Cardiac muscle cell (in vitro differentiated cells and primary cell): ENCODE measurements around the gene SPACA5. TPM values are rescaled to one million over a fixed set of nuclear protein-coding genes. Genes with fewer than 3 reads are reported as not detected.
A peak's percentile ranks its signal among the peaks of the same experiment; 100 is the strongest.
"Not testable (repeated sequence)": the region's sequence is repeated elsewhere in the genome, so short reads cannot be mapped to it uniquely, and the experiment has no call there.

Source experiments
- DNase-seq, 2 donors: peaks; one replicate each; pipeline versions ENCODE4 v3.0.0 to v3.0.0-alpha.2; 2010 to 2017; ENCODE audit warnings: low read depth in 1 of 2, low spot score in 1 of 2
- H3K27ac ChIP-seq: fragments of 200-600 bp; sonication (generic); 2 replicates; pipeline ENCODE4 v1.5.1; 2016
- H3K27me3 ChIP-seq: fragments of 200-600 bp; sonication (generic); 2 replicates; pipeline ENCODE4 v1.6.0; 2016; ENCODE audit warnings: control low read depth
- H3K36me3 ChIP-seq: fragments of 200-600 bp; sonication (generic); 2 replicates; pipeline ENCODE4 v1.5.1; 2016; ENCODE audit warnings: control low read depth
- H3K4me1 ChIP-seq: fragments of 200-600 bp; sonication (generic); 2 replicates; pipeline ENCODE4 v1.8.1; 2017; ENCODE audit warnings: low read depth, mild to moderate bottlenecking, mixed run types
- H3K4me3 ChIP-seq: fragments of 200-600 bp; sonication (generic); 2 replicates; pipeline ENCODE4 v1.5.1; 2016; ENCODE audit warnings: mild to moderate bottlenecking
- H3K9me3 ChIP-seq: fragments of 200-600 bp; sonication (generic); 2 replicates; pipeline ENCODE4 v1.5.1; 2017; ENCODE audit warnings: low read depth, mild to moderate bottlenecking, control low read depth
- CTCF ChIP-seq: IDR thresholded peaks from 2 replicates; pipeline ENCODE4 v1.5.1; 2012; ENCODE audit warnings: low read depth, mild to moderate bottlenecking, low read length
- polyA plus RNA-seq: library from polyadenylated mRNA; unstranded; fragments of >200 nt; fragmentation: Nextera tagmentation; extraction: Ambion mirVana; gene quantifications from 2 replicates; pipeline ENCODE4 v1.2.1, GENCODE V29; 2016
- total RNA-seq: library from RNA; depleted of rRNA; stranded (reverse); fragments of >200 nt; gene quantifications from 2 replicates; pipeline ENCODE4 v1.2.3, GENCODE V29; 2016

Gene SPACA5
- total and polyA plus RNA-seq, 2 experiments from 2014 or later = not detected

- H3K4me1 ChIP-seq = no peaks in the 10 kb centered on the region
- no peaks in the 10 kb centered on the region for H3K36me3 ChIP-seq
- no peaks in the 10 kb centered on the region for H3K27me3 ChIP-seq
- DNase-seq = no peak
- H3K27ac ChIP-seq = no peak overlapping the region
- TF ChIP-seq CTCF = no peak
- H3K9me3 ChIP-seq = no peaks in the 10 kb centered on the region
- no peak overlapping the region for H3K4me3 ChIP-seq
Observed at GRCh38 chrX:48002319-48002718, 4.5 kb upstream of the SPACA5 start.

- no peaks in the 10 kb centered on the region for H3K4me1 ChIP-seq
- H3K9me3 ChIP-seq = no peaks in the 10 kb centered on the region
- no peaks in the 10 kb centered on the region for H3K27me3 ChIP-seq
- no peaks in the 10 kb centered on the region for H3K36me3 ChIP-seq
- TF ChIP-seq CTCF = no peak
- DNase-seq = no peak
- peak overlapping the region; percentile 68 for H3K4me3 ChIP-seq
- no peak overlapping the region for H3K27ac ChIP-seq
Observed at GRCh38 chrX:48002929-48003328, 3.9 kb upstream of the SPACA5 start.

GRCh38 chrX:48003367-48003757 is 3.4 kb upstream of the SPACA5 start:
- H3K4me3 ChIP-seq = peak overlapping the region; percentile 68
- H3K9me3 ChIP-seq = no peaks in the 10 kb centered on the region
- no peaks in the 10 kb centered on the region for H3K27me3 ChIP-seq
- no peaks in the 10 kb centered on the region for H3K36me3 ChIP-seq
- no peaks in the 10 kb centered on the region for H3K4me1 ChIP-seq
- DNase-seq = no peak
- H3K27ac ChIP-seq = peak overlapping the region; percentile 60
- no peak for TF ChIP-seq CTCF

GRCh38 chrX:48003758-48004457 is 2.9 kb upstream of the SPACA5 start, which contains the start of gene ZNF182:
Gene ZNF182 (minus strand): TSS chrX:48003989. CDS start chrX:48002609, 1,380 bp downstream.
- Histone ChIP-seq H3K4me3 (peak within 1 kb of the TSS; percentile 68), H3K4me1 (no peaks in the 10 kb centered on the region), H3K36me3 (no peaks in the 10 kb centered on the region), H3K9me3 (no peaks in the 10 kb centered on the region), H3K27me3 (no peaks in the 10 kb centered on the region), H3K27ac (peak within 1 kb of the TSS; percentile 86)
- DNase-seq = peak; percentile 91 to 94
- no peak for TF ChIP-seq CTCF

- H3K4me3 ChIP-seq, H3K4me1 ChIP-seq, H3K9me3 ChIP-seq, H3K27me3 ChIP-seq, H3K27ac ChIP-seq, DNase-seq, H3K36me3 ChIP-seq: not testable (repeated sequence)
Observed at GRCh38 chrX:48009445-48009960, 2.7 kb downstream of the SPACA5 start.

- H3K36me3 ChIP-seq, H3K27ac ChIP-seq, DNase-seq, H3K4me1 ChIP-seq, H3K9me3 ChIP-seq, H3K4me3 ChIP-seq, H3K27me3 ChIP-seq: not testable (repeated sequence)
Observed at GRCh38 chrX:48016583-48017310, 10.0 kb downstream of the SPACA5 start.

- not testable (repeated sequence) for H3K36me3 ChIP-seq, H3K9me3 ChIP-seq, H3K27me3 ChIP-seq, H3K4me3 ChIP-seq, H3K4me1 ChIP-seq, DNase-seq, H3K27ac ChIP-seq
Observed at GRCh38 chrX:48019892-48020291, 13.1 kb downstream of the SPACA5 start.

- not testable (repeated sequence) for H3K9me3 ChIP-seq, H3K27me3 ChIP-seq, H3K36me3 ChIP-seq, DNase-seq, H3K4me1 ChIP-seq
- Histone ChIP-seq H3K27ac (peak overlapping the region; percentile 98), H3K4me3 (peak overlapping the region; percentile 34)
Observed at GRCh38 chrX:48020472-48020871, 13.7 kb downstream of the SPACA5 start.
